ENCODE data around the gene ARHGAP23. TPM values are rescaled to one million over a fixed set of nuclear protein-coding genes. Genes with fewer than 3 reads are reported as not detected.
A peak's percentile ranks its signal among the peaks of the same experiment; 100 is the strongest.

The ARHGAP23 gene
- total RNA-seq = 53.8 TPM
- polyA plus RNA-seq = 39.8 TPM

- no peaks in the 10 kb centered on the region for H3K36me3 ChIP-seq (ENCODE audit: insufficient read depth)
- WGBS = under 1% methylated on average over 46 of the region's 46 CpGs
- DNase-seq (ENCODE audit: extremely low spot score) = no peak
- peak within 1 kb of the TSS; percentile 88 for H3K4me3 ChIP-seq (ENCODE audit: low read depth, low read length)
- no peaks in the 10 kb centered on the region for H3K4me1 ChIP-seq (ENCODE audit: insufficient read depth)
- H3K27ac ChIP-seq (ENCODE audit: low read depth) = peak within 1 kb of the TSS; percentile 90
These were observed at the start of gene ARHGAP23 for GRCh38 chr17:38428112-38428642. Gene ARHGAP23 (plus strand): TSS chr17:38428464. CDS start chr17:38428486, 22 bp downstream.

GRCh38 chr17:38379448-38379847 lies 48.8 kb upstream of the ARHGAP23 start:
- Histone ChIP-seq H3K27ac (ENCODE audit: low read depth) (no peak overlapping the region), H3K36me3 (ENCODE audit: insufficient read depth) (peaks cover 10% of the 10 kb centered on the region), H3K4me3 (ENCODE audit: low read depth, low read length) (no peak overlapping the region), H3K4me1 (ENCODE audit: insufficient read depth) (no peaks in the 10 kb centered on the region)
- DNase-seq (ENCODE audit: extremely low spot score) = no peak
- WGBS = 93% methylated on average over 1 of the region's 1 CpG

GRCh38 chr17:38395090-38395489 lies 33.2 kb upstream of the ARHGAP23 start:
- Histone ChIP-seq H3K4me3 (ENCODE audit: low read depth, low read length) (no peak overlapping the region), H3K27ac (ENCODE audit: low read depth) (no peak overlapping the region), H3K36me3 (ENCODE audit: insufficient read depth) (peaks cover 5% of the 10 kb centered on the region), H3K4me1 (ENCODE audit: insufficient read depth) (no peaks in the 10 kb centered on the region)
- WGBS = 93% methylated on average over 4 of the region's 4 CpGs
- DNase-seq (ENCODE audit: extremely low spot score) = no peak

GRCh38 chr17:38397227-38397626 lies 31.0 kb upstream of the ARHGAP23 start:
- Histone ChIP-seq H3K4me1 (ENCODE audit: insufficient read depth) (no peaks in the 10 kb centered on the region), H3K36me3 (ENCODE audit: insufficient read depth) (peaks cover 5% of the 10 kb centered on the region)
- 92% methylated on average over 2 of the region's 2 CpGs for WGBS

GRCh38 chr17:38400286-38400685 lies 28.0 kb upstream of the ARHGAP23 start:
- no peak for DNase-seq (ENCODE audit: extremely low spot score)
- H3K4me1 ChIP-seq (ENCODE audit: insufficient read depth) = no peaks in the 10 kb centered on the region

More at GRCh38 chr17:38397227-38397626, 31.0 kb upstream of the ARHGAP23 start:
- Histone ChIP-seq H3K27ac (ENCODE audit: low read depth) (no peak overlapping the region), H3K4me3 (ENCODE audit: low read depth, low read length) (no peak overlapping the region)
- no peak for DNase-seq (ENCODE audit: extremely low spot score)

GRCh38 chr17:38401459-38401858 lies 26.8 kb upstream of the ARHGAP23 start:
- Histone ChIP-seq H3K4me1 (ENCODE audit: insufficient read depth) (no peaks in the 10 kb centered on the region), H3K27ac (ENCODE audit: low read depth) (no peak overlapping the region), H3K4me3 (ENCODE audit: low read depth, low read length) (no peak overlapping the region), H3K36me3 (ENCODE audit: insufficient read depth) (peaks cover 2% of the 10 kb centered on the region)
- 81% methylated on average over 4 of the region's 4 CpGs for WGBS
- DNase-seq (ENCODE audit: extremely low spot score) = no peak

More at GRCh38 chr17:38400286-38400685, 28.0 kb upstream of the ARHGAP23 start:
- peaks cover 4% of the 10 kb centered on the region for H3K36me3 ChIP-seq (ENCODE audit: insufficient read depth)
- no peak overlapping the region for H3K27ac ChIP-seq (ENCODE audit: low read depth)
- WGBS = 86% methylated on average over 6 of the region's 6 CpGs
- no peak overlapping the region for H3K4me3 ChIP-seq (ENCODE audit: low read depth, low read length)

- Histone ChIP-seq H3K4me3 (ENCODE audit: low read depth, low read length) (no peak overlapping the region), H3K36me3 (ENCODE audit: insufficient read depth) (peaks cover 2% of the 10 kb centered on the region), H3K4me1 (ENCODE audit: insufficient read depth) (no peaks in the 10 kb centered on the region), H3K27ac (ENCODE audit: low read depth) (peak overlapping the region; percentile 12)
- 95% methylated on average over 5 of the region's 5 CpGs for WGBS
- DNase-seq (ENCODE audit: extremely low spot score) = no peak
These were observed 25.4 kb upstream of the ARHGAP23 start for GRCh38 chr17:38402897-38403296.

- 46% methylated on average over 4 of the region's 4 CpGs for WGBS
- Histone ChIP-seq H3K4me3 (ENCODE audit: low read depth, low read length) (no peak overlapping the region), H3K27ac (ENCODE audit: low read depth) (peak overlapping the region; percentile 12), H3K36me3 (ENCODE audit: insufficient read depth) (peaks cover 2% of the 10 kb centered on the region), H3K4me1 (ENCODE audit: insufficient read depth) (no peaks in the 10 kb centered on the region)
- DNase-seq (ENCODE audit: extremely low spot score) = no peak
These were observed 24.8 kb upstream of the ARHGAP23 start for GRCh38 chr17:38403491-38403890.

GRCh38 chr17:38404174-38404943 lies 23.9 kb upstream of the ARHGAP23 start:
- 68% methylated on average over 16 of the region's 16 CpGs for WGBS
- H3K4me3 ChIP-seq (ENCODE audit: low read depth, low read length) = no peak overlapping the region
- DNase-seq (ENCODE audit: extremely low spot score) = no peak

GRCh38 chr17:38405654-38406053 lies 22.6 kb upstream of the ARHGAP23 start:
- DNase-seq (ENCODE audit: extremely low spot score) = no peak
- no peaks in the 10 kb centered on the region for H3K36me3 ChIP-seq (ENCODE audit: insufficient read depth)
- H3K4me1 ChIP-seq (ENCODE audit: insufficient read depth) = no peaks in the 10 kb centered on the region
- no peak overlapping the region for H3K27ac ChIP-seq (ENCODE audit: low read depth)
- no peak overlapping the region for H3K4me3 ChIP-seq (ENCODE audit: low read depth, low read length)
- WGBS = 84% methylated on average over 4 of the region's 4 CpGs

More at GRCh38 chr17:38404174-38404943, 23.9 kb upstream of the ARHGAP23 start:
- no peaks in the 10 kb centered on the region for H3K4me1 ChIP-seq (ENCODE audit: insufficient read depth)
- peaks cover 2% of the 10 kb centered on the region for H3K36me3 ChIP-seq (ENCODE audit: insufficient read depth)
- H3K27ac ChIP-seq (ENCODE audit: low read depth) = no peak overlapping the region

GRCh38 chr17:38410201-38410600 lies 18.1 kb upstream of the ARHGAP23 start:
- no peak for DNase-seq (ENCODE audit: extremely low spot score)
- H3K36me3 ChIP-seq (ENCODE audit: insufficient read depth) = no peaks in the 10 kb centered on the region
- no peak overlapping the region for H3K27ac ChIP-seq (ENCODE audit: low read depth)
- no peaks in the 10 kb centered on the region for H3K4me1 ChIP-seq (ENCODE audit: insufficient read depth)
- WGBS = 76% methylated on average over 1 of the region's 1 CpG
- H3K4me3 ChIP-seq (ENCODE audit: low read depth, low read length) = no peak overlapping the region

- Histone ChIP-seq H3K4me3 (ENCODE audit: low read depth, low read length) (no peak overlapping the region), H3K36me3 (ENCODE audit: insufficient read depth) (no peaks in the 10 kb centered on the region), H3K4me1 (ENCODE audit: insufficient read depth) (no peaks in the 10 kb centered on the region), H3K27ac (ENCODE audit: low read depth) (no peak overlapping the region)
- no peak for DNase-seq (ENCODE audit: extremely low spot score)
- WGBS = 40% methylated on average over 22 of the region's 22 CpGs
These were observed 12.7 kb upstream of the ARHGAP23 start for GRCh38 chr17:38415250-38416194.

GRCh38 chr17:38416840-38417209 lies 11.4 kb upstream of the ARHGAP23 start:
- no peak for DNase-seq (ENCODE audit: extremely low spot score)
- 51% methylated on average over 1 of the region's 1 CpG for WGBS
- no peak overlapping the region for H3K4me3 ChIP-seq (ENCODE audit: low read depth, low read length)
- H3K4me1 ChIP-seq (ENCODE audit: insufficient read depth) = no peaks in the 10 kb centered on the region
- H3K27ac ChIP-seq (ENCODE audit: low read depth) = no peak overlapping the region
- H3K36me3 ChIP-seq (ENCODE audit: insufficient read depth) = no peaks in the 10 kb centered on the region

Data from urinary bladder (tissue), 4 donors.